Stimulated activated CD4-positive, alpha-beta T cell treated with anti-CD3 and anti-CD28 coated beads, Interleukin-1b, Interleukin-23, amount 100 ng/mL, for 48 hours (primary cell): ENCODE results near the gene UQCR11.
"Not testable (repeated sequence)": the region's sequence is repeated elsewhere in the genome, so short reads cannot be mapped to it uniquely, and the experiment has no call there.

Experiments used
- DNase-seq: peaks from one replicate; pipeline ENCODE4 v3.0.0-alpha.2; 2020

UQCR11 gene

DNA sequence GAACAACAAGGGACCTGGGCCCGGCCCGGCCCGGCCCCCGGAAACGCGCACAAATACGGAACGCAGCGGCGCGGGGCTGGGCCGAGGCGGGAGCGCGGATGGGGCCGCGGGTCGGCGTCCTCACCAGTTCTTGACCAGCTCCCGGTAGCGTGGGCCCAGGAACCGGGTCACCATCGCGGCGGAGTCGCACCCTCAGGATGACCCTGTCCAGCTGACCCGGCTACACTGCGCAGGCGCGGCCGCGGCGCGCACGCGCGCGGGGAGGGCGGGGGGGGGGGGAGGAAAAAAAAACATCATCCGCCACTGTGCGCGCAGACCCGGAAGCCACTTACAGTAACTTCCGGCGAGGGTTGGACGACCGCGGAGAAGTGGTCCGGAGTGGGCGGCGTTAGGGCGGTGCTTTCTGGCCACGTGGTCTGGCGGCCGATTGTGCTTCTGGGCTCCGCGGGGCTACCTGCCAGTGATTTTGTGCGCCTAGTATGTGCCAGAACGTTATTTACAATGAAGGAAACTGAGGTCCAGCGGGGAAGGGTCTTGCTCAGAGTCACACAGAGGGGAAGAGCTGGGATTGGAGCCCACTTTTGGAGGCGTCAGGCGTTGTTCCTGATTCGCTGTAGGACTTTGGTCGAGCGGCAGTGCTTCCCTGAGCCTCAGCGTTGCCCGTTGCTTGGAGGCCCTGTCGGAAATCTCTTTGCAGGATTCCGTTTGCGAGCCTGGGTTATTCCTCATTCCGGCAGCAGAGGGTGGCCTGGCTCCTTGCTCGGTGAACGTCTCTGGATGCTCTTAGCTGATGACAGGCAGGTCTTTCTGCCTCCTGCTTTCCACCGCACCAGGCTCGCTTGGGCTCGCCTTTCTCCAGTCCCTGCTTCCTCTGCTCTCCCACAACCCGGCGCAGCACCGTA is at the start of gene UQCR11:
TSS of gene UQCR11 (minus strand) at position 227 of the 902 bp plus-strand sequence. CDS start at position 174, 53 bp downstream.
- peak; percentile 94 for DNase-seq

DNA sequence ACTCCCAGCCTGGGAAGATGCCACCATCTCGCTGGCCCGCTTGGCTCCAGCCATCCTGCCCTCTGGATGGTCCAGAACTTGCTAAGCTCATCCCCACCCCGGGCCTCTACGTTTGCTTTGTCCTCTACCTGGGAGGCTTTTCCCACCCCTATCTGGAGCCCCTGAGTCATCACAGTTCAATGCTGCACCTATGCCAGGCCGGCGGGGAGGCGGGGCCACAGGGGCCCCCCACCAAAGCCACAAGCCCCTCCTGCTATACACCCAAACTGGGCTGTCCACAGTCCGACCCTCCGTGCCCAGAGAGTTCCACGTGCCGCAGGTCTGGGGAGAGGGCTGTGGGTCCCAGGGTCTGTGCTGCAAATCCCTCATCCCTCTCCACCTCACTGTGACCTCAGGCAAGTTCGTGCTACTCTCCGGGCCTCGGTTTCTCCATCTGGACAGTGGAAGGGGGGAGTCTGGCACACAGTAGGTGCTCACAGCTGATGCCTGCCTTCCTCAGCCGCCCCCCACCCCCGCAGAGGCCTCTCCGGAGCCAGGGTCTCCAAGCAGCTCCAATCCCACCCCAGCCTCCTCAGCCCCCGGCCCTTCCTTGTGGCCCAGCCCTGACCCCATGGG is 49.0 kb upstream of the UQCR11 start:
- DNase-seq = no peak

DNA sequence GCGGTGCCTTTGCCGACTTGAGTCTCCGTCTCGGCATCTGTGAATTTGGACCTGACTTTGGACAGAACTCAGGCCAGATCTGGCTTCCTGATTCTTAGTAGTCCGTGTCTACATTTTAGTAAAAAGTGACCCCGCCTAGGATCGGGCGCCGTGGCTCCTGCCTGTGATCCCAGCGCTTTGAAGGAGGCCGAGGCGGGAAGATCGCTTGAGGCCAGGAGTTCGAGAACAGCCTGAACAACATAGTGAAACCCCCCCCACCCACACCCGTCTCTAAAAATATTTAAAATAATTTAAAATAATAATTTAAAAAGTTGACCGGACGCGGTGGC is 48.0 kb upstream of the UQCR11 start:
- no peak for DNase-seq

DNA sequence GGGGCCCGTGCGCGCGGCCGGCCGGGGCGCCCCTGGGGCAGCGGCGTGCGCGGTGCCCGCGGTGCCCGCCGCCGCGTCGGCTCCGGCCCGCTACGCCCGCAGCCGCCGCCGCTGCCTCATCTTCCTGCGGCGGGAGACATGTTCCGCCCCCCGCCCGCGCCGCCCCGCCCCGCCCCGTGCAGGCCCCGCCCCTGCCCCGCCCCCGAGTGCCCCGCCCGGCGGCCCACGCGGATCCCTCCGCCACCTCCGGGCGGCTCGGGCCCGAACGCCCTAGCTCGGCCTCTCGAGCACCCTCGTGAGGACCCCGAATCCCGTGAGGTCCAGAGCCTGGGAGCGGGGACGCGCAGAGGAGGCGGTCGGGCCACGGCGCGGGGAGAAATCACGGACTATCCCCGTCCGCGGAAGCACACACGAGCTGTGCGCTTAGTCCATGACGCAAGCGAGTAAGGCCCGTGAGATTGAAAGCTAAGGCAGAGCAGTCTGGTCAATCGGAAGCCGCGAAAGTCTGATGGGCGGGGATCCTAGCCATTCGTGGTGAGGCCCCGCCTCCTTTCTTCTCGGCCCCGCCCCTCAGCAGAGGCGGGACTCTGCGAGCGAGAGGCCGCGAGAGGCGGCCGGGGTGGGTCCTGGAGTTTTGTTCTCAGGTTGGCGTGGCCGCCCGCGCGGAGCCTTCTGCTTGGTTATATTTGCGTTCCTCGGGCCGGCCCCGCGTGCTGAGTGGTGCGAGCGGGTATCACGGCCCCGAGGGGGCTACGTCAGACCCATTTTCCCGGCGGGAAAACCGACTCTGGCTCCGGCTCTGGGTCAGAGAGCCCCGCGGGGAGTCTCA is 47.4 kb upstream of the UQCR11 start, which contains the start of gene TCF3:
TSS of gene TCF3 (minus strand) at position 145 of the 829 bp plus-strand sequence. CDS start 2,367 bp downstream, outside the sequence.
- DNase-seq = peak; percentile 98

DNA sequence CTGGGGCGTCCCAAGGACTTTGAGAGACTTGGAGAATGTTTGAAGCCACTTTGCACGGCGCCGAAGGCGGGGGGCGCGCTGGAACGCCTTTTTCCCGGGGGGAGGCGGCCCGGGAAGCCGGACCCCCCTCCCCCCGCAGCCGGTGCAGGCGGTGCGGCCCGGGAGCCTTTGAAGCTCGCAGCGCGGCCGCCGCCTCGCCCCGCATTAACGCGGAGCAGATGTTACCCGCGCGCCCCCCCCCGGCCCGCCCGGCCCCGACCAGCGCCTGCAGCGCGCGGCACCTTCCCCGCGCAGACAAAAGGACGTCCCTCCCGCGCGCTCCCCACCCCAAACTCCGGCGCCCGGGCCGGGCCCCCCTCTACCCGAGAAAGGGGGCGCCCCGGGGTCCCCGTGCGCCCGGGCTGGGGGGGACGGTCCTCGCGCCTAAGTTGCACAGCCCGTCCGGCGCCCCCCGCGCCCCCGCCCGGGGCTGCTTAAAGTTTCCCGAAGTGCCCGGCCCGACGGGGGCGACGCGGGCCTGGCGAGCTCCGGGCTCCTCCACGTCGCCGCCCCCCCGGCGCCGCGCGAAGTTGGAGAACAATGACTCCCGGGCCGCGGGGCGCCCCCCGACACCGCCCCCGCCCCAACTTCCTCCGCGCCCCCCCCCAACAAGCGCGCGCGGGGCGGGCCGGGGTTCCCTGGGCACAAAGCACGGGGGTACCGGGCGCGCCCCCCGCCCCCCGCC is 46.5 kb upstream of the UQCR11 start:
- peak; percentile 32 for DNase-seq

DNA sequence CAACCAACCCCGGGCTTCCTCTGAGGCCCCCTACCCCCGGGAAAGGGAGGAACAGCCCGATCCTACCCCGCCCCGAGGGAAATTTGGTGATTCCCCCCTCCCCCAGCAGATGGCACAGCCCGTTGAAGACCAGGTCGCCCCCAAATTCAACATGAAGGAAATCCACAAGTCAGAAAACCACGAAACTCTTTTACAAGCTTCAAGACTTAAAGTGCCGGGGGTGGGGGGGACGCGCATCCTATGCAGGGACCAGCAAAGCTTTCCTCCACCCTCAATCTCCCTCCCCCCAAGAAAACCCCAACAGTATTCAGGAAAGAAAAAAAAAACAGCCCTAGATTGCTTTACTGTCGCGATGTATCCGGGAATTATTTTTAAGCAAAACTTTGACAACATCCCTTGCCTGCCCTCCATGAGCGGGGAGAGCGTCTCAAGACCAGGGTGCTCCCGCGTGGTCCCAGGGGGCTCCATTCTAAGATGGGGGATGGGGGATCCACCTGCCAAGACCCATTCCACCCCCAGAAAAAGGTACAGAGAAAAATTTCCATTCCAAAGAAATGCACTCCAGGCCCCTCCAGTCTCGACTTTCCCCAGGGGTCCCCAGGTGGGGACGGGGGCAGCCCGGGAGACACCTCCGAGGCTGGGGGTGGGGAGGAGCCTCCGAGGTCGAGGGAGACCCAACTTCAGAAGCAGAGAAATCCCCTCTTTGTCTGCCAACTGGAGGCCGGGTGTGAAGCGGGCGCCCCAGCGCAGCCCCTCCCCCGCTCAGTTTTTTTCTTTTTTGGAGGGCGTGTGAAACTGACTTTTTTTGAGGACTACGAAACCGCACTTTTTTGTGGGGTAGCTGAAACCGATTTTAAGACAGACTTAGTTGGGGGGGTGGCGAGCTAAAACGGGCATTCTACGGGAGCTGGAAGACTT is 45.6 kb upstream of the UQCR11 start:
- peak; percentile 45 for DNase-seq

DNA sequence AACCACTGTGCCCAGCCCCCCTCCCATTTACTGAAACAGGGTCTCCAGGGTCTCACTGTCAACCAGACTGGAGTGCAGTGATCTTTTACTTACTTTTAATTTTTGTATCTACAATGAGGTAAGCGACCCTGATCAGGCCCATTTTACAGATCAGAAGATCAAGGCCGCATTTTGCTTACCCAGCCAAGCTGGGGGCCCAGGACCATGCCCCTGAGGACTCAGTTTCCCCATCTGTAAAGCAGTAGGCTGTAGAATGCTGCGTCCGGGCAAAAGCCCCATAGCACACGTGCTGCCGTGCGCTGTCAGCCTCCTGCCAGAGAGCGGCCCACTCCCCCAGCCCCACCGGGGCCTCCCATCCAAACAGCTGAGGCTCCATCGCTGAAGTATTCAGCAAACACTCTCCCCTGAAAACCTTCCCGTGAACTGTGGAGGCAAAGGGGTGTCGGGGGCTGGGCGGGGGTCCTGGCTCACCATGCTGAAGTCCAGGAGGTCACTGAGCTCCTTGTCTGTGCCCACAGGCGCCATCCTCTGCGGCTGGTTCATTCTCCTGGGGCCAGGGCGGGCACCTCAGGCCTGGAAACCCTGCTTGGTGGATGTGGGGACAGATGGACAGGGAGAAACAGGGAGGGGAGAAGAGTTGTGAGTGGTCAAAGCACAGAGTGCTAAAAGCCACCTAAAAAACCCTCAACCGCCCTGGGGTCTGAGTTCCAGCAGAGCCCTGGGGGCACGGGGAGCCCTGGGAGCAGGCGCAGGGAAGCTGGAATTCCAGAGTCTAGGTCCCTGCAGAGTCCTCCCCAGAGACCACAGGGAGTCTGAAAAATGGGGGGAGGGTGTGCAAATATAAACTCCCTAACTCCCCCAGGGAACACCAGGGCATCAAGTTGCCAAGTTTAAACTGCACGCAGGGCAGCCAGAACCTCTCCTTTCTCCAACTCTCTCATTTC is 44.7 kb upstream of the UQCR11 start:
- DNase-seq = no peak

DNA sequence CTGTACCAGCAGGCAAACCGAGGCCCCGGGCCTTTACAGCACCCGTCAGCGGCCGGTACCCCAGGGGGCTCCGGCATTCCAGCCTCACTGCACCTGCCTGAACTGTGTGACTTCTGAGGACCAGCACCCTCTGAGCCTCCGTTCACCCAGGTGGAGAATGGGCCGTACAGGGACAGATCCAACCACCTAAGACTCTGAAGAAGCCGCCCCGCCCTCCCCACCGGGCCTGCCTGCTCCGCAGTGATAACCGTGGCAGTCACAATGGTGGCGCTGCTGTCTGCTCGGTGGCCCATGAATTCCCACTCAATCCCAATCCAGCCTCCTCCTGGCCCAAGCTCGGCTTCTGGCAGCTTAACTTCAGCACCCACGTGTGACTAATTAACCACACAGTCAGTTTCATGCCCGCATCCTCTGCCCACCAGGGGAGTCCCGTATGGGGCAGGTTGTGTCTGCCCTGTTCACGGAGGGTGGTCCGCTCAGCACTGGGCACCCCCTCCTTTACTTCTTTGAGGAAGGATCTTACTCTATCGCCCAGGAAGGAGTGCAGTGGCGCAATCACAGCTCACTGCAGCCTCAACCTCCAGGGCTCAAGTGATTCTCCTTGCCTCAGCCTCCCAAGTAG is 43.8 kb upstream of the UQCR11 start:
- no peak for DNase-seq

DNA sequence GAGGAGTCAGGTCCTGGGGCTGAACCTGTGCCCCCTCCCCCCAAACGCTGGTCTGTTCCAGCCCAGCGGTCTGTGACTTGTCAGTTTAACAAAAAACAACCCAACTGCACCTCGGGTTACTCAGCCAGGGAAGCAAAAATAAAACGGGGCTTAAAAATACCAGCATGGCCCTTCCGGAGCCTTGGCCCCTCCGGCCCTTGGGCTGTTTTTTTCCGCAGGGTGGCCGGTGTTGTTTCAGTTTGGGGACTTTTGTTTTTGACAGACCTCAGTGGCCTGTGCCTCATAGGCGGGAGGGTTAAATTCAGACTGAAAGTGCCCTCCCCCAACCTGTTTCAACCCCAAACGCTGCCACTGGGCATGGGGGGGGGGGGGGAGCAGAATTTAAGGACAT is 43.2 kb upstream of the UQCR11 start:
- DNase-seq = no peak

DNA sequence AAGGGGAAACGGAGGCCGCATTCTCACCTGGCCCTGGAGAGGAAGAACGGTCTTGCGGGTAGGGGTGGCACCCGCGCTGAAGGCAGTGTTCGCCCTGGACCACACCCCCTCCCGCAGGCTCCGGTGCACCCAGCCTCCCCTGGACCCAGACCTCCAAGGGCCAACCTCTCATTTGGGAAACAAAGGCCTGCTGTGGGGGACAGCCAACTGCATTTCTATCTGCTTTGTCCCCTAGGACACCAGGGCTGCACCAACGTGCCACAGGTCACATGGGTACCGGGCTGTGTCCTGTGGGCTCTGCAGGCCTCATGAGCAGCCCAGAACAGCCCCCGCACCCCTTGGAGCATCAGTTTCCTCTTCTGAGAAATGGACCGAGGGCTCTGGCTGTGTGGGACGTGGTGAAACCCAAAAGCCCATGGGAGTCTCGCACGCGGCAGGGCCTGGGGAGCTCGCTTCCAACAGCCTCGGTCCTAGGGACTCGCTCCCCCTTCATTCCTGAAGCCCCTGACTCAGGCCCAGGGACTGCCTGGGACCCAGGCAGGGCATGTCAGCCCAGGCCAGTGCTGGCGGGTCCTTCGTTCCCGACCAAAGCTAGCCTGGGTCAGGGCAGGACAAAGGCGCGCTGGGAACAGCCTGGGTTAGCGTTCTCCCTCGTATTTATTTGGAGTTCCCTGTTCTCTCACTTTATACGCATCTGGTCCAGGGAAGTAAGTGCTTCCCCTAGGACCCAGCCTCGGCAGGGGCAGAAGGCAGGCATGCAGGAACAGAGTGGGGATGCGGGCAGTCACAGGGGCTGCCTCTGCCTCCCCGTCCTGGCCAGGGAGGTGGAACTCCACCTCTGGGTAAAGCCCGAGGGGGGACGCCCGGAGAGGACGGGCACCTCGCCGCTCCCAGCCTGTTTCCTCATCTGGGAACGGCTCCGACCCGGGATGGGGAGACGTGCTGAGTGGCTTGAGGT is 42.5 kb upstream of the UQCR11 start:
- no peak for DNase-seq

DNA sequence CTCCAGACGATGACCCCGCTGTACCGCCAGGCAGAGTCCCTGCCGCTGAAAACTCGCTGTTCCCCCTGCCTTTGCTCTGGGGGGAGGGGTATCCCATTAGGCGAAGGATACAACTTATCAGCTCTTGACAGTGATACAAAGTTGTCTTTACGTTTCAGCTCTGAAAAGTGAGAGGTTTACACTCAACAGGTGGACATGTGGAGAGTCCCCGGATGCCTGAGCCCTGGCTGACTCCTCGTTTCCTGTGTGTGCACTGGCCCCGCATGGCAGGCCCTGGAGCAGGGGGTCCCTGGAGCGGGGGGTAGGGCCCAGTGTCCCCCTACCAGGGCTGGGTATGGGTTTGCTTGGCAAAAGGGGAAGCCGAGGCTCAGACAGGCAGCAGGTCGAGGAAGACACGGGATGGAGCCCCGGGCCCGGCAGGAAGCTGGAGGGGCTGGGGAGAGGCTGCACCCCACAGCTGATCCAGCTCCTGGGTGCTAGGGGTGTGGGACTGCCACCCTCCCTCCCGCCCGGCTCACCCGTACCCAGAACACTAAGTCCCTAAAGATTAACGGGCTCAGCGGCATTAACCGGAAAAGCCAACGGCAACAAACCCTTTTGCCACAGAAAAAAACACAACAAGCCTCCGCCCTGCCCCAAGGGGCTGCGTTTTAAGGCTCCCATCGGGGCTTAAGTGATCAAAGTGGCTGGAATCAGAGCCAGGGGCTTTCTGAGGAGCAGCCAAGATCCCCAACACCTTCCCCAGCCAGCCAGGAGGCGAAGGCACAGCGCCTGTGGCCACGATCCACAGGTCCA is 41.6 kb upstream of the UQCR11 start:
- DNase-seq = no peak

DNA sequence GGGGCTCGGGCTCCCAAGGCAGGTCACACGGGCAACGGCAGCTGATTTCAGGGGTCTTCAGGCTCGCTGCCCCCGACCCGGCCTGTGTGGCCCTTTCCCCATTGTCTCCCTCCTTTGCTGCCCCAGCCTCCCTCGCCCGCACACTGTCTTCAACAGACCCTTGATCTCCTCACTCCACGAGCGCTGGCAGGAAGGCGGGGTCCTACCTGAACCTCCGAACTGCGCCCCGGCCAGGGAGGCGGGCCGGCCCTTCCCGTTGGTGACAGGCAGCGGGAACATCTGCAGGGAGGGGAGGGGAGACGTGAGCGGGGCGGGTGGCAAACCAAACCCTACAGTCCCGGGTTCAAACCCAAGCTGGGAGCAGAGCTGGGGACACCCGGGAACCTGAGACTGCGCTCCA is 40.9 kb upstream of the UQCR11 start:
- DNase-seq = no peak

DNA sequence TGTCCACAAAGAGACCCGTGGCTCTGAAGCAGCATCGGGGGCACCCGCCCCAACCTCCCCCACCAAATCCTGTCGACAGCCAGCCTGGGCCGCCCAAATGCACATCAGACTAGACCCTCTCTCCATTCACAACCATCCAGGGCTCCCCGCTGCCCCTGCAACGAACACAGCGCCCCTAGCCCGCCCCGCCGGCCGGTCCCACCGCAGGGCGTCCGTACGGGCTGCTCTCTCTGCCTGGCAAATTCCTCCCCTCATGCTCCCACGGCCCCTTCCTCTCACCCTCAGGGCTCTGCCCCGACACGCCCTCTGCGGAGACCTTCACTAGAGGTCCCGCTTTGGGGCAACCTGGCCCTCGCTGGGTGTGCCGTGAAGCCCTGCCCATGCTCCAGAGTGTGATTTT is 40.0 kb upstream of the UQCR11 start:
- DNase-seq = no peak

DNA sequence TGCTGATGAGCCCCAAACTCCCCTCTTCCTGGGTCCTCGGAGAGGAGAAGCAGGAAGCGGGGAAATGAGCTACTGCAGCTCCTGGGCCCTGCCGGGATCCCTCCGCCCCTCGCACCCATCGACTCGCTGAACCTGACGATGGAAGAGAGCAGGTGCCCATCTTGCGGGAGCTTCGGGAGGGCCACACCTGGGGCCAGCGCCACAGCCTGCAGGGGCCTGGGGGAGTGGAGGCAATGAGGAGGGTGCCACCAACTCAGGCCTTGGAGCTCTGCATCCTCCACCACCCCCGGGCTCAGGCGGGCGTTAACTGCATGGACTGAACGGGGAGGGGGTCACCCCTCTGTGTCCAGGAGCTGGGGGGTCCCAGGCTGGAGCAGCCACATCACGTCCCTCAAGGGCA is 38.8 kb upstream of the UQCR11 start:
- no peak for DNase-seq

DNA sequence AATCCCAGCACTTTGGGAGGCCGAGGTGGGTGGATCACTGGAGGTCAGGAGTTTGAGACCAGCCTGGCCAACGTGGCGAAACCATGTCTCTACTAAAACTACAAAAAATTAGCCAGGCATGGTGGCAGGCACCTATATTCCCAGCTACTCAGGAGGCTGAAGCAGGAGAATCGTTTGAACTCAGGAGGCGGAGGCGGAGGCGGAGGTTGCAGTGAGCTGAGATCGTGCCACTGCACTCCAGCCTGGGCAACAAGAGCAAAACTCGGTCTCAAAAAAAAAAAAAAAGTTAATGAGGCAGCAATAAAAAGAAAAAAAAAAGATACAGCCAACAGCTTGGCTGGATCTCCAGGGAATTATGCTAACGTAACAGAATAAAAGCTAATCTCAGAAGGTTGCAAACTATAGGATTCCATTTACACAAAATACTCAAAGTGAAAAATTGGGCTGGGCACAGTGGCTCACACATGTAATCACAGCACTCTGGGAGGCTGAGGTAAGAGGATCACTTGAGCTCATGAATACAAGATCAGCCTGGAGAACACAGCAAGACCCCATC is 35.7 kb upstream of the UQCR11 start:
- DNase-seq = not testable (repeated sequence)

DNA sequence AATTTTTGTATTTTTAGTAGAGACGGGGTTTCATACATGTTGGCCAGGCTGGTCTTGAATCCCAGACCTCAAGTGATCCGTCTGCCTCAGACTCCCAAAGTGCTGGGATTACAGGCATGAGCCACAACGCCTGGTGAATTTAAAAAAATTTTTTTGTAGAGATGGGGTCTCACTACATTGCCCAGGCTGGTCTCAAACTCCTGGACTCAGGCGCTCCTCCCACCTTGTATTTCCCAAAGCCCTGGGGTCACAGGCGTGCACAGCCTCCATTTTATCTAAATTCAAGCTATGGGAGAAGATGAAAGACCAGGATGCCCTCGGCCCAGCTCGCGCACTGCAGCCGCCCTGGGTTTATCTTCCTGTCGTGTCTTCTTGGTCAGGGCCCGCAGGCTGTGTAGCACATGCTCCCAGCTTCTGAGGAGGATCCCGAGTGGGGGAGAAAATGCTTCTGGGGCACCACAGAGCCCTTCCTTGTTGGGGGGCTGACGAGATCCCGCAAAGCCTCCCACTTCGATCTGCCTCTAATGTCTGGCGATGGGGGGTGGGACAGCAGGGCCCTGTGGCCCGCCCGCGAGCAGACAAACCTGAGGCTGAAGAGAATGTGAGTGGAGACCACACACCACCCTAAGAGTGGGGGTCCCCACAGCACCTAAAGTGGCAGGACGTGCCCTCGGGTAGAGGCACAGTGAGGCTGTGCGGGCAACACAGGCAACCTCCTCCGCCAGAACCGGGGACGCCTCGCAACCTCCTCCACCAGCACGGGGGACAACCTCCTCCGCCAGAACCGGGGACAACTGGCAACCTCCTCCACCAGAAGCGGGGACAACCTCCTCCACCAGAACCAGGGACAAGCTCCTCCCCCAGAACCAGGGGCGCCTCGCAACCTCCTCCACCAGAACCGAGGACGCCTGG is 31.3 kb upstream of the UQCR11 start:
- DNase-seq = no peak

DNA sequence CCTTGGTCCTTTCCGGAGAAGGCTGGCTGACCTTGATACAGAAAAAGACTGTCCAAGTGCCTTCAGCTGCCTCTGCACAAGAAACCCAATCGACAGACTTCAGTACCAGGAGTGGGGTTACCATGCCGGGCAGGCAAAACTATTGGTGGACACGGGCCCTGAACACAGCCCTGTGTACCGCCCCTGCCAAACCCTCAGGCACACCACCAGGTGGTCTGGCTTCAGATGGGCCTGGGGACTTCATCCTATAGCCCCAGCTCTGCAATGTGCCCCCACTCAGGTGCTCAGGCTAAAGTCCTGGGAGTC is 29.6 kb upstream of the UQCR11 start:
- DNase-seq = no peak
